Kasumi-1 (cell line): ENCODE measurements around the gene NXPE2.
A peak's percentile ranks its signal among the peaks of the same experiment; 100 is the strongest.
"Not testable (repeated sequence)": the region's sequence is repeated elsewhere in the genome, so short reads cannot be mapped to it uniquely, and the experiment has no call there.

Experiments
- DNase-seq, 2 experiments: peaks; one replicate each; lab custom pipeline; 2025; lab: John Stamatoyannopoulos, UW

Gene NXPE2

GRCh38 chr11:114678125-114679036 lies at the start of gene NXPE2:
Gene NXPE2, plus strand, starts transcription at chr11:114678527. Its CDS starts 49 bp downstream, at chr11:114678576.
- DNase-seq: no peak

GRCh38 chr11:114631445-114631965 lies 46.8 kb upstream of the NXPE2 start:
- DNase-seq: peak in 1 of 2 experiments; percentile 5

- not testable (repeated sequence) for DNase-seq
These were observed 38.9 kb upstream of the NXPE2 start for GRCh38 chr11:114639440-114639839.

- no peak for DNase-seq
These were observed 27.7 kb upstream of the NXPE2 start for GRCh38 chr11:114650661-114651060.

GRCh38 chr11:114651145-114651718 lies 27.1 kb upstream of the NXPE2 start:
- DNase-seq: no peak

GRCh38 chr11:114653148-114653547 lies 25.2 kb upstream of the NXPE2 start:
- no peak for DNase-seq

GRCh38 chr11:114664641-114665040 lies 13.7 kb upstream of the NXPE2 start:
- DNase-seq: no peak

GRCh38 chr11:114666760-114667159 lies 11.6 kb upstream of the NXPE2 start:
- DNase-seq: no peak

GRCh38 chr11:114668109-114668508 lies 10.2 kb upstream of the NXPE2 start:
- DNase-seq: no peak

- no peak for DNase-seq
These were observed 4.7 kb upstream of the NXPE2 start for GRCh38 chr11:114673661-114674060.

GRCh38 chr11:114679505-114679904 lies 1.2 kb downstream of the NXPE2 start:
- no peak for DNase-seq

- no peak for DNase-seq
These were observed 4.7 kb downstream of the NXPE2 start for GRCh38 chr11:114683007-114683406.

GRCh38 chr11:114684636-114685035 lies 6.3 kb downstream of the NXPE2 start:
- no peak for DNase-seq

- no peak for DNase-seq
These were observed 6.8 kb downstream of the NXPE2 start for GRCh38 chr11:114685097-114685496.

- DNase-seq: no peak
These were observed 27.1 kb downstream of the NXPE2 start for GRCh38 chr11:114705280-114706024.

GRCh38 chr11:114709960-114710359 lies 31.6 kb downstream of the NXPE2 start:
- no peak for DNase-seq

- DNase-seq: no peak
These were observed 35.4 kb downstream of the NXPE2 start for GRCh38 chr11:114713756-114714155.

- no peak for DNase-seq
These were observed 41.2 kb downstream of the NXPE2 start for GRCh38 chr11:114719562-114719961.

- no peak for DNase-seq
These were observed 46.7 kb downstream of the NXPE2 start for GRCh38 chr11:114724916-114725524.

GRCh38 chr11:114725623-114726022 lies 47.3 kb downstream of the NXPE2 start:
- no peak for DNase-seq

- DNase-seq: no peak
These were observed 58.5 kb downstream of the NXPE2 start for GRCh38 chr11:114736806-114737205.

GRCh38 chr11:114738954-114739353 lies 60.6 kb downstream of the NXPE2 start:
- DNase-seq: peak; percentile 18 to 37
